Posterior cingulate gyrus (tissue), 11 donors: ENCODE measurements around the gene NCOA7.
A peak's percentile ranks its signal among the peaks of the same experiment; 100 is the strongest.

Experiments used
- DNase-seq, 10 donors: peaks; one replicate each; pipeline versions ENCODE4 v3.0.0 to v3.0.0-alpha.2; 2020 to 2021; ENCODE audit warnings: mixed read lengths in 3 of 10
- intact Hi-C: fragments of 100-400 bp; cut with DNase I; formaldehyde crosslinking; loops from one replicate; pipeline ENCODE4 v1.15.1; 2023

Gene NCOA7

DNA sequence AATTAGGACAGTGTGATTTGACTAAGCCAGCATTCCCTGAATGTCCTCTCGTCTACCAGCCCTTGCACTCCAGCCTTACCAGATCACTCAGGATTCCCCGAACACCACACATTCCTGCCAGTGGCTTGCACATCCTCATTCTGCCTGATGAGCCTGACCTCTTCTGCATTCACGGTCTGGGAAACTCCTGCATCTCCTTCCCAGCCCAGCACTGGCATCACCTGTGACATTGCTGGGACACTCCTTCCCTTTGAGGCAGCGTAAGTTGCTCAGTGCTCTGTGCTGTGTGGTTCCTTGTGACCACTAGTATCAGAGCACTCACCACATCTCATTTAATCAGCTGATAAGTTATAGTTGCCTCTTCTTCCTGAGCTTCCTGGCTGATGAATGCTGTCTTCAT, 17.3 kb downstream of the NCOA7 start:
- intact Hi-C loops, result no loop called here
- DNase-seq, result peak in 1 of 10 donors; percentile 71

DNA sequence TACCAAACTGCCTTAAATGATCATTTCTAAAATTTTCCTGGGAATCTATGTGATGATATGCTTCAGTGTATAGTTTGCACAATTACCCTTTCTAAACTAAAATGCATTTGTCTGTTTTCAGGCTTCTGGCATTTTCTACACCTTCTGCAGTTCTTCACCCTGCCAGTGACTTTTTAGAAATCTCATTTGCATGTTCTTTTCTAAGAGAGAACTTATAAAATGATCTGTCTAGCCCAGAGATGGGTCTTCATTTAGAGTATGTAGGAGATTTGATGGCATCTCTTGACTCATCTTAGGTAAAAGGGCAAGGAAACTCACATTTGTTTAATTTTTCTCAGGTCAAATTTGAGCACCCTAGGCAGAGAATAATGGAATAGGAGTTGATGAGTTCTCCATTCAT, 17.8 kb downstream of the NCOA7 start:
- intact Hi-C loops, result no loop called here
- DNase-seq, result no peak

DNA sequence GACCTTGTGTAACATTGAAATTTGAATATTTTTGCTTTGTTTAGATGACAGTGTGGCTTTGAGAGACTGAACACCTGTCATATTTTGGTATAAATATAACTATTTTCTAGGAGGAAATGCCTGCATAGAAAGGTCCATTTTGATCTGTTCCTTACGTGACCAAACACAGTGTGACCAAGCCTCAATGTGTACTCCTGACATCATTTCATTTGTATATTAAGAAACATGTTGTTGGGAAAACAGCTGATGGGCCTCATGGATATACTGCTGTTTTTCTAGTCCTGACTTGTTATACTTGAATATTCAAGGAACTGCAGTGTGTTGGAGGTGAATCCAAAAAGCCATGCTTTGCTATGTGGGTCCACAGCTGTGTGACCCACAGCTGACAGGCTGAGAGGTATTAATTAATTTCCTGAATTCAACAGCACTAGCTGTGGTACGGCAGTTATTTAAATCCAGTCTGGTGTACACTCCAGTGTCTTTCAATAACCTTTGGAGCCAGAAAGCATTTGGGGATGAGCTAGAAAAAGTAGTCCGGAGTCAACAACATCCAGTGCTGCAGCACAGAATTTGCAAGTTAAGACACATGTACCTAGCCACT, 18.9 kb downstream of the NCOA7 start:
- intact Hi-C loops, result no loop called here
- DNase-seq, result no peak

DNA sequence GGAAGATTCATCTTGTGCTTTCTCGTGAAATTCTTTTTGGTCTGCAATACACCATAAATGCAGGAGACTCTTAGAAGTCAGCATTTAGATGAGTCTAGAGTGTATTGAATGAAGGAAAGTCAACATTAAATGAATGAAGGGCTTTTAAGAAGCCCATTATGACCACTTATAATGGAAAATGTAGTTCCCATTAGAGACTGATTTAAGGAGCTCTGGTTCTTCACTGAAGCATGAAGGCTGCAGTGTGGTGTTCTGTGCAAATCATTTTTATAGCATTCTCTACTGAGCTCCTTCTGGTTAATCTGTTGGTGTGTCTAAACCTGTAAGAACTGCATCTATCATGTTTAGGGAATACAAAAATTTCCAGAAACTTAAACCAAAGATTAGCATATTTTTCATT, 19.7 kb downstream of the NCOA7 start:
- no peak for DNase-seq
- intact Hi-C loops, result no loop called here

DNA sequence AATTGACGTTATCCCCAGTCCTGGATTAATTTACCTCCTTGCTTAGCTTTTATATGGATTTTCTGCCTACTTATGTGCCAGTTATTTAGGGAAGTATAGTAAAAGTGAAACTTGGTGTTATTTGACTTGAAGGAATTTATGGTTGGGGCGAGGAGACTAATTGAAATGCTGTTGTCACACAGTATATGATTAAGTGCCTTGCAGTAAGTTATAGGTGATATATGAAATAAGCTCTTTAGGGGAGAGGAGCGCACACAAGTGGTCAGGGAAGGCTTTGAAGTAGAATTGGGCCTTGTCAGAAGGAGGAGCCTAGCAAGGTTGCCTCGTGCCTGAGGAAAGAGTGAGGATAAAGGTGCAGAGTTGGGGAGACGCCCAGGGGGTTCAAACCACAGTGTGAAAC, 20.5 kb downstream of the NCOA7 start:
- intact Hi-C loops, result no loop called here
- no peak for DNase-seq

DNA sequence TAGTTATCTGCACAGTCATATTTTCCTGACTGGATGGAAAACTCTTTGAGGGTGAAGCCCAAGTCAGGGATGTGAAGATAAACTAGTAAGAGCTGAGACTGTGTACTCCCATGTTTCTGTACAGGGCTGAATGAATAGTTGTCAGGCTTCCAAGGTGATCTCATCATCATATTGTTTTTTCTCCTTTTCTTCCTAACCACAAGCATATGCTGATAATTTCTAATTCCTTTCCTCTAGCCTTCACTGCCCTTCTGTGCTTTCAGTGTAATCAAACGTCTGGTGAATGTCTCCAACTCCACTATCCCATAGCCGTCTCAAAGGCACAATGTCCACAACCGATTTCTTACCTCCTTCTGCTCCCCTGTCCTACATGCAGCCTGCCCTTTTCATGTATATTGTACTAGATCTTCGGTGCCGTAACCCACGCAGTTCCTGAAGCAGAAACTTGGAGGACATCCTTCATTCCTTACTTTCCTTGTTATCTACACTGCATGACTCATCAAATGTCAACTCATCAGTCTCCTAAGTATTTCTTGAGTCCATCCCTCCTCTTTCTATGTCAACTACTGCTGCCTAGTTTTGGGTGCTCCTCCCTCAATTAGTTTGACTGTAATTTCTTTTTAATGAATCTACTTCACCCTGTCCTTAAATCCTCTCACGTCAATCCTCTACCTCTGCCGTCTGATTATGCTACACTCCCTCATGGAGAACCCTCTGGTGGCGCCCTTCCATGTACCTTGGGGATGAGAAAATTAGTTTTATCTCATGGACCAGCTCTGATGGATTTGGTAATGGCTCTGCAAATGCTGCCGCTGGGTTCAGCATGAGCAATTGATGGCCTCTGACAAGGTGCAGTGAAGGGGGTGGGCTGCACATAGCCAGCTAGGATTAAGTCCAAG, 21.9 kb downstream of the NCOA7 start:
- DNase-seq, result no peak
- intact Hi-C loops, result no loop called here

DNA sequence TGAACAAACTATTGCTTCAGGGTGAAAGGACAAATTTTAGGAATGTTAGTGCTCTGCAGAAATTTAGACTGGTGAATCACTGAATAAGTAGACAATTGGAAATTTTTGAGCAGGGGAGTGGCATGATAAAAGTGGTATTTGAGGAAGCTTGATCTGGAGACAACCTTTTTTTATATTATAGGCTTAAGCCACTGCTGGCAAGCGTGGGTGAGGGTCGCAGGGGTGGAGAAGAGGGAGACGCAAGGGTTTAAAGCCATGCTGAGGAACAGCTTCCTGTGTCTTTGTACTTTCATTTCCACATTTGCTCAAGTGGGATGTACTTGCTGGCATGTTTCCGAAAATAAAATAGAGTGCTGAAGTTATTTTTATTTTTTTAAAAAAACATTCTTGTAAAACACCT, 23.7 kb downstream of the NCOA7 start:
- intact Hi-C loops, result no loop called here
- DNase-seq, result no peak

DNA sequence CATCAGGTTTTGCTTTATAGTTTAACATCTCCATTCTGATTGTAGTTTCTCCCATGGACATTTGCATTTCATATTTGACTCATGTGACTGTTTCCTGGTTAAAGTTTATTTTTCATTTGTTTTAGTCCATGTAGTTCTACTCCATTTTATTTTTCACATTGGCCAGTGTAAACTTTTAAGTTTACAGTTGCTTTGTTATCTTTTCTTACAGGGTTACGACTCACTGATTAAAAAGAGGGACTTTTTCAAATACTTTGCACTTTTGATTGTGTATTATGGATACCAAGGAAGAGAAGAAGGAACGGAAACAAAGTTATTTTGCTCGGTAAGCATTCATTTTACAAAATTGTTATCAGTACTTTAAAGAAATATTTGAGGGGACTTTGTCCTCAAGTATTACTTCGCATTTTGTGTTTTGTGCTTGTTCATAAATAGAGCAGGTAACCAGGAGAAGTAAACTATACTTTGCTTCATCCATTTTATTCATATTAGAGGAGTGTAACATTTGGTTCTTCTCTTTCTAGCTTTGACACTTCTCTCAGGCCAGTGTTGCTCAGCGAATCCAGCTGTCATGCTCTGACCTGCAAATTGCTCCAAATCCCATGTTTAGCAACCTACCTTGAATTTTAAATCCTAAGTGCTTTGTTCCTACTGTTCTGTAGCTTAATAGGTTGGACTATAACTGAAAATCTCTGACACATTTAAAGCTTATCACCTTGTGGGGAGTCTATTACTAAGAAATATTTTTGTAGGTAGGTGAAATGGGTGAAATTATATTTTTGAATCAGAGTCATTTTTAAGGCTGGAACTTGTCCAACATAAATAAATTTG, 24.5 kb downstream of the NCOA7 start:
- no peak for DNase-seq
- intact Hi-C loops, result no loop called here

DNA sequence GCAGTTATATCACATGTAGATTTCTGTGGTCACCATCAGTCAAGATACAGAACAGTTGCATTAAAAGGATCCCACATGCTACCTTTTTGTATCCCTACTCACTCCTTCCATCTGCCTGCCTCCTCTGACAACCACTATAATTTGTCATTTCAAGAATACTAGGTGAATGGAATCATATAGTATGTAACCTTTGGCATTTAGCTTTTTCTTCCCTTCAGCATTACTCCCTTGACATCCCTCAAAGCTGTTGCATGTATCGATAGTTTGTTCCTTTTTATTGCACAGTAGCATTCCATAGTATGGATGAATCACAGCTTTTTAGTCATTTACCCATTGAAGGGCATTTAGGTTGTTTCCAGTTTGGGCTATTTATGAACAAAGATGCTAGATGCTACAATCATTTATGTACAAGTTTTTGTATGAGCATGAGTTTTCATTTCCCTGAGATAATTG, 26.1 kb downstream of the NCOA7 start:
- intact Hi-C loops, result no loop called here
- DNase-seq, result no peak

DNA sequence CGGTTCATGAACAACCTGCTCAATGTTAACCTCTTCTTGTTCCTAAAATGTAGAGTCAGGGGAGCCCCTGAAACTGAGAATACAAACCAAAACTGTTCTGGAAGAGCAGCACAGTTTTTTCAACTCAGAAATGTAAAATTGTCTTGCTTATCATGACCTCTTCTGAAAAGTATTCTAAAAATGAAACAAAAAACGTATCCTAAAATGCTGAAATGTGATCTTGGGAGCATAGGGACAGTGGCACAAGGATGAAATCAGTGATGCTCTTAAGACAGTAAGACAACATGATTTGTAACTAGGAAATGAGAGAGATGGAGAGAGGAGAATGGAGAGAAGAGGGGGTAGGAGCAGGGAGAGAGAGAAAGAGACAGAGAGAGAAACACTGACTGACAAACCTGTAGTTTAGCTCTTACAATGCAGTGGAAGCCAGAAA, 27.5 kb downstream of the NCOA7 start:
- DNase-seq, result no peak
- intact Hi-C loops, result no loop called here

DNA sequence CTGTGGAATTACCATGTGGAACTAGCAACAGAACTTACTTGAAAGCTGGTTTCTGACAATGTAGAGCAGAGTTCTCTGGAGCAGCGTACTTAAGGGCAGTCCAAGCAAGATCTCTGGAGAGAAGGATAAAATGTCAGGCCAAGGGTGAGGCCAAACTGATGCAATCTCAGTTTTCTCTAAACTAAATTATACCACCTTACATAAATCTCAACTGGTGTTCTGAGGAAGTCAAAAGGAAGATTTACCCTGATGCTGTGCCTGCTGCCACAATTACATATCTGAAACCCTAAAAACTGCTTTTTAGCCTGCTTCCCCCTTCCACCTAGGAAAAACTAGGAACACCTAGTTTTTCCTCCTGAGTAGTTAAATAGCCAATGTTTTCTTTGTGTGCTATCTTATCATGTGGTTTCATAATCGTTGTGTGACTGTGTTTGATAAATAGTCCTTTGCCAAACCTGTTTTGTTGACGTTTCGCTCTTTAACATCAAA, 28.1 kb downstream of the NCOA7 start:
- DNase-seq, result no peak
- intact Hi-C loops, result no loop called here

DNA sequence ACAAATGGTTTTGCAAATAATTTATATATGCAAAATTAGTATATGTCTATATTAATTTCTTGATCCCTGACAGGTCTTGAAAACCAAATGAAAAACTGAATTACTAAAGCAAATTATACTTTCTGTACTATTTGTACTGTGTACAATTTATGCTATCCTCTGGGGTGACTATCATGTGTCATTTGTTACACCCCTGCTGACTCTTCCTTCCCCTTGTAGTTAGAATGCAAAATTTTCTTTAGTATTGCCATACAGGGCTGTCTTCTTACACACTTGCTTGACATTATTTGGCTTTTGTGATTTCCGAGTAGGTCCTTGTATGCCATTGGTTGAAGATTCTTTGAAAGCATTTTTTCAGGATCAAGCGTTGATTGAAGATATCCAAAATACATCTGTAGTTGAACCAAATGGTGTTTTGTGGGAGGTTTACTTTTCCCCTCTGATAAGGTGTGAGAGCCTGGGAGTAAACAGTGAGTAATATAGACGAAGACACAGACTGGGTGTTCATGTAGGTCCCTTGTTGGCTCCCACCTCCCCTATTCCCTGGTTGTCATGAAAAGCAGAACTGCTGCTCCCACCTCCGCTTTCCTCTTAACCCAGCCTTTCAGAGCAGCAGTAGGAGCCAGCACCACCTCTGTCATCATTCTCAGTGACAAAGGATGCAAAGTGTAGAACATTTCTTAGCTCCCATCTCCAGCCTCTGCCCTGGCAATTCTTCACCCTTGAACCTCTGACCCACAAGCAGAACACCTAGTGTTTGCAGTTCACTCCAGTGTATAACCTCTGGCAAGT, 29.0 kb downstream of the NCOA7 start:
- no peak for DNase-seq
- intact Hi-C loops, result no loop called here

DNA sequence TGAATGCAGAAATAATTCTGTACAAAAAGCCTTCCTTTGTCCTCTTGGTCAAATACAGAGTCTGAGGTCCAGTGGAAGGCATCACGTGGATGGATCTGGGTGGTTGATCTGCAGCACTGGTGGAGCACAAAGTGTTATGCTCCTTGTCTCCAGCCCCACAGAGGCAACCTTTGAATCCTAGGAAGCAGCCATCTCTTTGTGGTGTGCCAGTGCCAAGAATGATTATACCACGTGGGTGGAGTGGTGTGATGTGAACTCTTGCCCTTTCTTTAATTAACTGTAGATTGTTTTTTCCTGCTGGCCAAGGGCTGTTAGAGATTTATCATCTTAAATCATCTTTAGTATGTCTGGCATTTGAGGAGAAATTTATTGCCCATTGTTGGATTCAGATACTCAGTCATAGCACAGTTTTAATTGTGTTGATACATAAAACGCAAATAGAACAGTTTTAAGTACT, 31.1 kb downstream of the NCOA7 start:
- peak in 3 of 10 donors; percentile 38 to 81 (median 45) for DNase-seq

DNA sequence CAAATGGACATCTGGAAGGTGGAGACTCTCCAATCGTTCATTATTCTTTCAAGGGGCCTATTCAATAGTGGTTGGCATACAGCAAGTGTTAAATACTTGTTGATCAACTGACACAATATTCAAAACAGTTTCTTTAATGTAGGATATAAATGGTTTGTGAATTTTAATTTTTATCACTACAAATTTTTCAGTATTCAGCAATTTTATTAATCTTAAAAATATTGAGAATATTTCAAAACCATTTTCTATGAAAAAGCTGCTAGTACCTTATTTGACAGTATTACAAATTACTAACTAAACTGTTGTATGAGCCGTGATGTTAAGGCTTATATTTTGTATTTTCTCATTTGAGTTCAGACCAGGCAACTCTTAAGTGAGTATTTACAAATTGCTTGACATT, 32.4 kb downstream of the NCOA7 start:
- DNase-seq, result no peak
- intact Hi-C loops, result no loop called here

More for the DNA sequence above, 31.1 kb downstream of the NCOA7 start:
- intact Hi-C loops, result no loop called here

DNA sequence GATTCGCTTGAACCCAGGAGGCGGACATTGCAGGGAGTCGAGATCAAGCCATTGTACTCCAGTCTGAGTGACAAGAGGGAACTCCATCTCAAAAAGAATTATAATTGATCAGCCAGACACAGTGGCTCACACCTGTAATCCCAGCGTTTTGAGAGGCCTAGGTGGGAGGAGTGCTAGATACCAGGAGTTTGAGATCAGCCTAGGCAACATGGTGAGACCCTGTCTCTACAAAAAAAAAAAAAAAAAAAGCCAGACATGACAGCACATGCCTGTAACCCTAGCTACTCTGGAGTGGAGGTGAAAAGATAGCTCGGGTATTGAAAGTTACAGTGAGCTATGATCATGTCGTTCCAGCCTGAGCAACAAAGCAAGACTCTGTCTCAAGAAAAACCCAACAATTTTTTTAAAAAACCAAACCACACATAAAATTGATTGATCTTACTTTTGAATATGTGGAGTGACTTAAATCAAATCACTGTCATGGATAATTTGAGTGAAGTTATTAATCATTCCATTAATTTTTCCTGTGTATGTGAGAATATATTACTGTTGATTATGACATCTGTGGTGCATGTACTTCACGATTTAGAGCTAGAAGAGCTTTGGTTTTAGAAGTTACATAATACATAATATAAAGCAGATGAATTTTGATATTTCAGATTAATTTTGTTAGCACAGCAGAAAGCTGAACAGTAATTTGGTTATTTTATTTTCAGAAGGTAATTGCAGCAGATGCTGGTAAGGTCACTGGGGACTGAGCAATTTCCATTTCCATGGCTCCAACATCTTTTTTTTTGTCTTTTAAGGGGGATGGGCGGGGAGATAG, 34.4 kb downstream of the NCOA7 start:
- no peak for DNase-seq
- intact Hi-C loops, result no loop called here

DNA sequence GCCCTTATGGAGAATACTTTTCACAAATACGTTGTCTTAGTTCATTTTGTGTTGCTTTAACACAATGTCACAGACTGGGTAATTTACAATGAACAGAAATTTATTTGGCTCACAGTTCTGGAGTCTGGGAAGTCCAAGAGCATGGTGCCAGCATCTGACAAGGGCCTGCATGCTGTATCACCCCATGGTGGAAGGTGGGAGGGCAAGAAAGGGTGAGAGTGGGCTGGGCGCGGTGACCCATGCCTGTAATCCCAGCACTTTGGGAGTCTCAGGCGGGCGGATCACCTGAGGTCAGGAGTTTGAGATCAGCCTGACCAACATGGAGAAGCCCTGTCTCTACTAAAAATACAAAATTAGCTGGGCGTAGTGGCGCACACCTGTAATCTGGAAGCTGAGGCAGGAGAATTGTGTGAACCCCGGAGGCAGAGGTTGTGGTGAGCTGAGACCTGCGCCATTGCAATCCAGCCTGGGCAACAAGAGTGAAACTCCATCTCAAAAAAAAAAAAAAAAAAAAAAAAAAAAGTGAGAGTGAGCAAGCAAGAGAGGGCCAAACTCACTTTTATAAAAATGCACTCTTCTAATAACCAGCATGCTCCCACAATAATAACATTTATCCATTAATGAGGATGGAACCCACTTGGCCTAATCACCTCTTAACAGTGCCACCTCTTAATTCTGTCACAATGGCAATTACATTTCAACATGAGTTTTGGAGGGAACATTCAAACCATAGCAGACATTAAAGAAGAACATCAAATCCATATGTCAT, 36.1 kb downstream of the NCOA7 start:
- DNase-seq, result peak in 1 of 10 donors; percentile 79
- intact Hi-C loops, result no loop called here

DNA sequence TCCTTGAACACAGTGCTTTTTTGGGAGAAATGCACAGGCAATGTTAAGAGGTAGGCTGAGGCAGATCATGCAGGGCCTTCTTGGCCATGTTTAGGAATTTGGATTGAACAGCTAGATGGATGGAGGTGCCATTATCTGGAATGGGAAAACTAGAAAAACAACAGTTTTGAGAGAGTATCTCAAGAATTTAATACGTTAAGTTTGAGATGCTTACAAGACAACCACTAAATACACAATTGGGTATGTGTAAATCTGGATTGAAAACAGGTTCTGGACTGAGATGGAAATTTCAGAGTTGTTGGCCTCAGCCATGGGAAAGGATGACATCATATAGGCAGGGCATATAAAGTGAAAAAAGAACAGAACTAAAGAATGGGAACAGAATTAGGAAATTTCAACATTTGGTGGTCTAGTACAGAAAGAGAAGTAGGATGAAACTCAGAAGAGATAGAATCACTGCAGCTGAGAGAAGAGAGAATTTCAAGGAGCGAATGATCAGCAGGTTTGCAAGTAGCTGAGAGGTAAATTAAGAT, 37.1 kb downstream of the NCOA7 start:
- no peak for DNase-seq
- intact Hi-C loops, result no loop called here

DNA sequence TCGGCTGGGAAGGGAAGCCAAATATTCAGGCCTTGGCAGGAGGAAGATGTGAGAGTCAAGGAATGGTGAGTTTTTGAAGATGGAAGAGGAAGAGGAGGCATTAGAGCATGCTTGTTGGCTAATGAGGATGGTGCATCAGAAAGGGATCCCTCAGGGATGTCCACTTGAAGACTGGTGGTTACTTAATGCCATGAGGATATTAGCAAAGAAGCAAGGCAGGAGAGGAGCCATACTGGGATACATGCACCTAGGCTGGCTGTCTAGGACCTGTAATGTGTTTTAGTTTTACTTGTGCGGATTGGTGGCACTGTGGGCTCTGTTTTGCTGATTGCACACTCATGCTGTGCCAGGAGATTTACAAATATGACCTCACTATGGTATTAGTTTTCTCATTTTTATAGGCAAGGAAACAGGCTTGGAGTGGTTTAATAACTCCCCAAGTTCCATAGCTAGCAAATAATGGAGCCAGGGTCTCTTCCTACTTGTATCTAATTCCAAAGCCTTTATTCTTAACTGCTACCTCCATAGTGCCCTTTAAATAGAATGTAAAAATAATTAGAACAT, 37.8 kb downstream of the NCOA7 start:
- DNase-seq, result no peak
- intact Hi-C loops, result no loop called here
